GM12872 (cell line): ENCODE measurements around the gene GALNTL6.

Experiments used
- TF ChIP-seq, protein P1 (sequence below): IDR thresholded peaks from 3 replicates; pipeline ENCODE4 v1.5.1; 2011; ENCODE audit warnings: low read depth, mild to moderate bottlenecking, low read length, moderate library complexity; ENCODE audit not compliant: insufficient read depth

Gene GALNTL6

DNA sequence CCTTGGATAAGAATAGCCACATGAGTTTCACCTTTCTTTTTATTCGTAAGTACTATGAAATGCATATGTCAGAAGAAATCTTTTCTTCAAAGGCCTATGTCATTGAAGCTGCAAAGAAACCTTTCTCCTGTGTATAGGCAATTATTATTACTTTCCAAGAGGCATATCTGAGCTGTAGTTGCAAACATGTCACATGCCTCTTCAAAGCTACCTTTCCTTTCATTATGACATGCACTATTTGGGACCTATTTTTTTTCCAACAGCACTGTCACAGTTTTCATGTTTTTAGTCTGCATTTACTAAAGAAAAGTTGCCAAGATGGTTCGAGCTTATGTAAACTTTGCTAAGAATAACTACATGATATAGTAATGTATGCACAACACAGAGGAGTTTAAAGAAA, 806.6 kb downstream of the GALNTL6 start:
- TF ChIP-seq, protein P1, sequence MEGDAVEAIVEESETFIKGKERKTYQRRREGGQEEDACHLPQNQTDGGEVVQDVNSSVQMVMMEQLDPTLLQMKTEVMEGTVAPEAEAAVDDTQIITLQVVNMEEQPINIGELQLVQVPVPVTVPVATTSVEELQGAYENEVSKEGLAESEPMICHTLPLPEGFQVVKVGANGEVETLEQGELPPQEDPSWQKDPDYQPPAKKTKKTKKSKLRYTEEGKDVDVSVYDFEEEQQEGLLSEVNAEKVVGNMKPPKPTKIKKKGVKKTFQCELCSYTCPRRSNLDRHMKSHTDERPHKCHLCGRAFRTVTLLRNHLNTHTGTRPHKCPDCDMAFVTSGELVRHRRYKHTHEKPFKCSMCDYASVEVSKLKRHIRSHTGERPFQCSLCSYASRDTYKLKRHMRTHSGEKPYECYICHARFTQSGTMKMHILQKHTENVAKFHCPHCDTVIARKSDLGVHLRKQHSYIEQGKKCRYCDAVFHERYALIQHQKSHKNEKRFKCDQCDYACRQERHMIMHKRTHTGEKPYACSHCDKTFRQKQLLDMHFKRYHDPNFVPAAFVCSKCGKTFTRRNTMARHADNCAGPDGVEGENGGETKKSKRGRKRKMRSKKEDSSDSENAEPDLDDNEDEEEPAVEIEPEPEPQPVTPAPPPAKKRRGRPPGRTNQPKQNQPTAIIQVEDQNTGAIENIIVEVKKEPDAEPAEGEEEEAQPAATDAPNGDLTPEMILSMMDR: no peak

DNA sequence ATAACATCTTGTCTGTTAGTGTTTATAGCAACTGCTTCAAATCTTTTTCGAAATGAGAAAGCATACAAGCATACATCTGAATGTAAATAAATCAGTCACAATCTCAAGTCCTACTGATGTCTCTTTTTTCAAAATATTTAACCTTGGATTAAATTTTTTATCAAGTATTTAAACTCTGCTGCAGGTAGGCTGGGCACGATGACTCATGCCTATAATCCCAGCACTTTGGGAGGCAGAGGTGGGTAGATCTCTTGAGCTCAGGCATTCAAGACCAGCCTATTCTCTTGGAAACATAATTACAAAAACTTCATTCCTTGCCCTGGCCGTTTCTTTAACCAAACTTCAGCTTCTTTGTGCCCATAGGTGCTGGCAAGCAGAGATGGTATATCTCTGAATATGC, 815.1 kb downstream of the GALNTL6 start:
- TF ChIP-seq, protein P1: no peak

DNA sequence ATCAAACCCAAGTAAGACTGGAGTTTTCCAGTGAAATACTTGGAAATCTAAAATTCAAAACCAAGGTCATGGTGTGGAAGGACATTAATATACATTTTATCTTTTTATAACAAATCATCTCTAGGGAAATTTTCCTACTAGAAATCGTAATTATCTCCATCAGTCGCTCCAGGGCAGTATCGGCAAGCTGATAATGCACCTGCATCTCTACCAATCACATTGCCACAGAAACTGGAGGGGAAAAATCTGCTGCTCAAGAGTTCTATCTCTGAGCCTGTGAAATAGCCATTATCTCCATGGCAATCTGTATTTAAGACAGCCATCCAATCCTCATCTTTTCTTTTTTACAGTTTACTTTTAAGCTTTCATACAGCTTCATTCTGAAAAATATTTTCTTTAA, 817.1 kb downstream of the GALNTL6 start:
- TF ChIP-seq, protein P1: no peak

DNA sequence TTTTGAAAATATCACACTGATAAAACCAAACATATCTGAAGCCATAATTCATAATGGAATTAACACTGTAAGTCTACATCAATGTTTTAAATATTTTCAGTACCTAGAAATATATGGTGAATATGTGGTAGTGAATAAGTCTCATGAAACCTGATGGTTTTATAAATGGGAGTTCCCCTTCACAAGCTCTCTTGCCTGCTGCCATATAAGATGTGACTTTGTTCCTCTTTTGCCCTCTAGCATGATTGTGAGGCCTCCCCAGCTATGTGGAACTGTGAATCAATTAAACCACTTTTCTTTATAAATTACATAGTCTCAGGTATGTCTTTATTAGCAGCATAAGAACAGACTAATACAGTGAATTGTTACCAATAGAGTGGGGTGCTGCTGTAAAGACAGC, 818.6 kb downstream of the GALNTL6 start:
- TF ChIP-seq, protein P1: no peak

DNA sequence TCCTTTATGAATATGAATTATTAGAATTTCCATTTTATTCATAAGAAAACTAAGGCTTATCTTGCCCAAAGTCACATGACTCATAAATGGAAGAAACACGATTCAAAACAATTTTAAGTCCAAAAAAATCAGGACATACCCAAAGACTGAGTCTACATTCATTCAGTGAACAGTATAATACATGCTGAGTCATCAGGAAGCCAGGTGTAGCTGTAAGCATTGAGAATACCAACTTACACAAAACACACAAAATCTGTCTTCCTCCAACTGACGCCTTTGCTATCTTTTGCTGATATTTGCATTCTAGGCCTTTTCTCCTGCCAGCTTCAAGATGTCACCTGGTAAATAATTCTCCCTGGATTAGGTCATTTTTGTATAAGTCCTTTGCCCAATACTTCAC, 835.3 kb downstream of the GALNTL6 start:
- TF ChIP-seq, protein P1: no peak

DNA sequence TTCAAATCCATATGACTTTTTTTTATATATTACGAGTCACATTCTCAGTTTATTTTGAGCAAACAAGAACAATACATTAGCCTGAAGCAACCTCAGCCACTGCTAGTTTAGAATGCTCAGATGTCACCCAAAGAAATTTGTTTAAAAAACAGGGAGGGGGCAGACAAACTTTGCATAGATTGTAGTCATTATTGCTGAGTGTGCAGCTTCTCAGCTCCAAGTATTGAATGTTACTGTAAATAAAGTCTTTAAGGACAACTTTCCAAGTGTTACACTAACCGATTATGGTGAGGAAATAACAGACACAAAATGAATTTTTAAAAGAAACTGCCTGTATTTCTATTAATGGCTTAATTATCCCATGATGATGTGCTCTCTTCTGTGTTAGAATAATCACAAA, 835.9 kb downstream of the GALNTL6 start:
- TF ChIP-seq, protein P1: no peak

DNA sequence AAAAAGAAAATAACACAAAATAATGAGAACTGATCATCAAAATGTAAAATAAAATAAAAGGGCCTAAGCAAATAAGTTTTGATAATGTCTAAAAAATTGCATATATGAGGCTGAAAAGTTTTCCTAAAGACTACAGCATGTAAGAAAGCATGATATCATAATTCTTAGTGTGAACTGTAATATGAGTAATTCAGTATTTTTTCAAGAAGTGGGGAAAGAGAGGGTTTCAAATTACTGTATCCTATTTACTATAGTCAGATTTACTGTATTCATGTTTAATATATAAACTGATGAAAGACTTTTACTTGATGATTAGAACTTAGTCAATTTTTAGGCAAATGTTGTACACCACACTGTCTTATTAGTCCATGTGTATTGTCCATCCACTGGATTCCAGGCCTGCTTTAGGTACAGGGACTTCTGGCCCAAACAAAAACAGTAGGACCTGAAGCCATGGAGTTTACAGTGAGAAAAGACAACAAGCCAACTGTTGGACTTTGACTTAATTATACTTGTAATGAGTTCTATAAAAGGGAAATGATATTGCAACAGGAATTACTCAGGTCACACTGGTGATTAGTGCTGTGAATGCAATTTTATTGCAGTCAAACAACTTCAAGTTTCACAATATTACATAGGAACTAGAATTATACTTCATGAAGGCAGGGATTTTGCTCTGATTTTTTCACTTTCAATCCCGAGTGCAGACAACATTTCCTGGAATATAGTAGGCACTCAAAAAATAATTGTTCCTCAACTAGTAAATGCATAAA, 837.7 kb downstream of the GALNTL6 start:
- TF ChIP-seq, protein P1: no peak
